Measurements from ENCODE around the gene ATXN1.

ATXN1 gene

GRCh38 chr6:16687045-16687444, 74.2 kb downstream of the ATXN1 start:
- Histone ChIP-seq H3K4me2 (ENCODE audit: low read depth, low read length, poor library complexity, severe bottlenecking) (no peak overlapping the region), H3K27me3 (ENCODE audit: low read length) (no peaks in the 10 kb centered on the region)

DNA sequence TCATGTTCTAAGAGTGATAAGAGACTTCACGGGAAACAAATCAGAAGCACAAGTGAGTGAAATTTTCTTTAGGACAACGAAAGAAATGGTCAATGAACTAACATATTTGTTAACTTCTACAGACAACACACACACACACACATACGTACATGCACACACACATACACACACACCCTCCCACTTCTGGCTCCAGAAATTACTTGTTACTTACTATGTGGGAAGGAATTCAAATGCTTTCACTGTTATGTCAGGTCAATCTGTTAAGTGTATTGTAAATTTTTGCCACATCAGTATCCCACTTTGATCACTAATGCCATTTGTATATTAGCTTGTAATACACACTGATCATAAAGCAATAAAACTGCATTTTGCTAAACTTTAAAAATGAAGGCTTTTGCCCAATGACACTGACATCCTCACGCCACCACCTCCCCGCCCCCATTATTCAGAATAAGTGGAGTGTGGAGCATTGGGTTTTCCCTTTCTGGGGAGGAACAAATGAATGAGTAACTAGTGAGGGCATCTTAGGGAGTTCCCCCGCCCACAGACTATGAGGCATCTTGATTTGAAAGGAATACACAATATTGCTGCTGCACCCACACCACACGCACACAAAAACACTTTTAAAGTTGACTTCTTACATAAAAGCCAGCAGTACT, 76.2 kb downstream of the ATXN1 start:
- Histone ChIP-seq H3K9ac (ENCODE audit: low read length) (no peak overlapping the region), H3K4me2 (ENCODE audit: low read depth, low read length, poor library complexity, severe bottlenecking) (no peak overlapping the region), H3K9me2 (replicated peaks; ENCODE audit: insufficient read depth, low read length) (no peaks in the 10 kb centered on the region), H3K4me3 (ENCODE audit: insufficient read depth, low read length, poor library complexity, severe bottlenecking) (no peak overlapping the region), H4K20me1 (ENCODE audit: low read depth, low read length) (no peaks in the 10 kb centered on the region; the same call in 1 of the 2 replicates), H3F3A (ENCODE audit: insufficient read depth) (no peaks in the 10 kb centered on the region), H2AFZ (ENCODE audit: low read depth, low read length, severe bottlenecking) (no peak overlapping the region), H3K27ac (ENCODE audit: low read depth, low read length) (no peak overlapping the region), H3K36me3 (ENCODE audit: low read length) (no peaks in the 10 kb centered on the region; the same call in 1 of the 2 replicates), H3K27me3 (ENCODE audit: low read length) (no peaks in the 10 kb centered on the region), H3K79me2 (ENCODE audit: insufficient read depth, low read length) (no peaks in the 10 kb centered on the region), H3K9me3 (ENCODE audit: insufficient read depth, low read length) (no peaks in the 10 kb centered on the region)
- TF ChIP-seq EZH2phosphoT487 (conservative IDR thresholded peaks at IDR 0.05; ENCODE audit: low read length), result no peak
- TF ChIP-seq, protein P1, sequence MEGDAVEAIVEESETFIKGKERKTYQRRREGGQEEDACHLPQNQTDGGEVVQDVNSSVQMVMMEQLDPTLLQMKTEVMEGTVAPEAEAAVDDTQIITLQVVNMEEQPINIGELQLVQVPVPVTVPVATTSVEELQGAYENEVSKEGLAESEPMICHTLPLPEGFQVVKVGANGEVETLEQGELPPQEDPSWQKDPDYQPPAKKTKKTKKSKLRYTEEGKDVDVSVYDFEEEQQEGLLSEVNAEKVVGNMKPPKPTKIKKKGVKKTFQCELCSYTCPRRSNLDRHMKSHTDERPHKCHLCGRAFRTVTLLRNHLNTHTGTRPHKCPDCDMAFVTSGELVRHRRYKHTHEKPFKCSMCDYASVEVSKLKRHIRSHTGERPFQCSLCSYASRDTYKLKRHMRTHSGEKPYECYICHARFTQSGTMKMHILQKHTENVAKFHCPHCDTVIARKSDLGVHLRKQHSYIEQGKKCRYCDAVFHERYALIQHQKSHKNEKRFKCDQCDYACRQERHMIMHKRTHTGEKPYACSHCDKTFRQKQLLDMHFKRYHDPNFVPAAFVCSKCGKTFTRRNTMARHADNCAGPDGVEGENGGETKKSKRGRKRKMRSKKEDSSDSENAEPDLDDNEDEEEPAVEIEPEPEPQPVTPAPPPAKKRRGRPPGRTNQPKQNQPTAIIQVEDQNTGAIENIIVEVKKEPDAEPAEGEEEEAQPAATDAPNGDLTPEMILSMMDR (IDR thresholded peaks at IDR 0.05; ENCODE audit: insufficient read depth, low read length, poor library complexity, severe bottlenecking), result no peak

More at GRCh38 chr6:16687045-16687444, 74.2 kb downstream of the ATXN1 start:
- no peaks in the 10 kb centered on the region; the same call in 1 of the 2 replicates for H4K20me1 ChIP-seq (ENCODE audit: low read depth, low read length)
- H3K9me2 ChIP-seq (replicated peaks; ENCODE audit: insufficient read depth, low read length), result no peaks in the 10 kb centered on the region
- H3K27ac ChIP-seq (ENCODE audit: low read depth, low read length), result no peak overlapping the region
- H3K4me3 ChIP-seq (ENCODE audit: insufficient read depth, low read length, poor library complexity, severe bottlenecking), result no peak overlapping the region
- no peaks in the 10 kb centered on the region for H3F3A ChIP-seq (ENCODE audit: insufficient read depth)
- no peaks in the 10 kb centered on the region for H3K9me3 ChIP-seq (ENCODE audit: insufficient read depth, low read length)
- no peak overlapping the region for H3K9ac ChIP-seq (ENCODE audit: low read length)
- TF ChIP-seq, protein P1 (IDR thresholded peaks at IDR 0.05; ENCODE audit: insufficient read depth, low read length, poor library complexity, severe bottlenecking), result no peak
- no peak for TF ChIP-seq EZH2phosphoT487 (conservative IDR thresholded peaks at IDR 0.05; ENCODE audit: low read length)
- H2AFZ ChIP-seq (ENCODE audit: low read depth, low read length, severe bottlenecking), result no peak overlapping the region
- H3K36me3 ChIP-seq (ENCODE audit: low read length), result no peaks in the 10 kb centered on the region; the same call in 1 of the 2 replicates
- H3K79me2 ChIP-seq (ENCODE audit: insufficient read depth, low read length), result no peaks in the 10 kb centered on the region

GRCh38 chr6:16684195-16684689, 77.0 kb downstream of the ATXN1 start:
- no peak overlapping the region for H3K9ac ChIP-seq (ENCODE audit: low read length)
- no peak overlapping the region for H3K4me3 ChIP-seq (ENCODE audit: insufficient read depth, low read length, poor library complexity, severe bottlenecking)
- H3K27ac ChIP-seq (ENCODE audit: low read depth, low read length), result no peak overlapping the region
- H3F3A ChIP-seq (ENCODE audit: insufficient read depth), result no peaks in the 10 kb centered on the region
- H3K27me3 ChIP-seq (ENCODE audit: low read length), result no peaks in the 10 kb centered on the region
- H3K79me2 ChIP-seq (ENCODE audit: insufficient read depth, low read length), result no peaks in the 10 kb centered on the region
- H3K4me2 ChIP-seq (ENCODE audit: low read depth, low read length, poor library complexity, severe bottlenecking), result no peak overlapping the region
- H3K36me3 ChIP-seq (ENCODE audit: low read length), result no peaks in the 10 kb centered on the region; the same call in 1 of the 2 replicates
- no peaks in the 10 kb centered on the region for H3K9me3 ChIP-seq (ENCODE audit: insufficient read depth, low read length)
- H3K9me2 ChIP-seq (replicated peaks; ENCODE audit: insufficient read depth, low read length), result no peaks in the 10 kb centered on the region
- no peak overlapping the region for H2AFZ ChIP-seq (ENCODE audit: low read depth, low read length, severe bottlenecking)
- no peaks in the 10 kb centered on the region; the same call in 1 of the 2 replicates for H4K20me1 ChIP-seq (ENCODE audit: low read depth, low read length)
- TF ChIP-seq EZH2phosphoT487 (conservative IDR thresholded peaks at IDR 0.05; ENCODE audit: low read length), result no peak
- TF ChIP-seq, protein P1 (IDR thresholded peaks at IDR 0.05; ENCODE audit: insufficient read depth, low read length, poor library complexity, severe bottlenecking), result no peak
